Measurements from ENCODE around the gene FUNDC2.

- TF ChIP-seq POLR2A (IDR thresholded peaks at IDR 0.05; ENCODE audit: low read depth, low read length) = no peak
- TF ChIP-seq CTCF (IDR thresholded peaks at IDR 0.05; ENCODE audit: extremely low read depth in 1 of 2, insufficient read depth in 1 of 2, low read depth in 1 of 2, low read length in 2 of 2) = no peak
- no peak for TF ChIP-seq POLR2AphosphoS5 (IDR thresholded peaks at IDR 0.05; ENCODE audit: insufficient read depth, low read depth, low read length)
- no peak for TF ChIP-seq JUN (IDR thresholded peaks at IDR 0.05; ENCODE audit: borderline replicate concordance, insufficient read depth, insufficient read length, low read depth)
- no peak for TF ChIP-seq EZH2 (IDR thresholded peaks at IDR 0.05; ENCODE audit: borderline replicate concordance, low read depth, low read length, severe bottlenecking)
- no peak for TF ChIP-seq MYC (IDR thresholded peaks at IDR 0.05; ENCODE audit: low read depth, low read length)
- TF ChIP-seq MAX (IDR thresholded peaks at IDR 0.05; ENCODE audit: insufficient read depth, insufficient read length) = no peak
Observed at GRCh38 chrX:155028877-155029291, 2.2 kb downstream of the FUNDC2 start.

All from endothelial cell of umbilical vein (primary cell).